Tibial nerve (tissue), 4 donors: ENCODE measurements around the gene SEMA5B.

Experiments
- CTCF ChIP-seq, 5 experiments: fragments of 200-600 bp in 3 of 5; fragments of 450-650 bp in 2 of 5; sonication (generic) in 3 of 5; IDR thresholded peaks; one replicate each; pipeline ENCODE4 v1.5.1; 2016 to 2019; ENCODE audit warnings: antibody characterized with exemption in 5 of 5, mild to moderate bottlenecking in 3 of 5, moderate library complexity in 2 of 5
- EP300 ChIP-seq, 2 donors: sonication (generic); formaldehyde crosslinking; IDR thresholded peaks; one replicate each; pipeline ENCODE4 v1.6.1; 2017; ENCODE audit warnings: antibody characterized with exemption in 2 of 2, mild to moderate bottlenecking in 1 of 2
- POLR2A ChIP-seq, 2 donors: fragments of 450-650 bp; IDR thresholded peaks; one replicate each; pipeline ENCODE4 v1.6.1; 2017; ENCODE audit warnings: antibody characterized with exemption in 2 of 2, mild to moderate bottlenecking in 2 of 2, moderate library complexity in 2 of 2

- TF ChIP-seq CTCF (IDR thresholded peaks at IDR 0.05) (no peak), POLR2A (IDR thresholded peaks at IDR 0.05) (no peak), EP300 (IDR thresholded peaks at IDR 0.05) (no peak)
Observed at GRCh38 chr3:123046262-123047061, 18.9 kb upstream of the SEMA5B start.
